Esophagus muscularis mucosa (tissue), 4 donors: ENCODE data around the gene ARHGAP6. TPM values are rescaled to one million over a fixed set of nuclear protein-coding genes. Genes with fewer than 3 reads are reported as not detected.

Experiments used
- DNase-seq: peaks from one replicate; pipeline ENCODE4 v3.0.0-alpha.2; 2017; ENCODE audit errors: extremely low spot score
- H3K27ac ChIP-seq, 4 donors: fragments of 200-600 bp; sonication (generic); replicated peaks in 1 of 4; 1 replicate in 3 of 4; 2 replicates in 1 of 4; pipeline ENCODE4 v1.5.1; 2016 to 2019; ENCODE audit warnings: mild to moderate bottlenecking in 1 of 4
- H3K27me3 ChIP-seq, 4 donors: fragments of 200-600 bp; sonication (generic); one replicate each; pipeline versions ENCODE4 v1.5.1 to v1.6.0; 2016 to 2019
- H3K36me3 ChIP-seq, 4 donors: fragments of 200-600 bp; sonication (generic); one replicate each; pipeline ENCODE4 v1.5.1; 2016 to 2019
- H3K4me1 ChIP-seq, 4 donors: fragments of 200-600 bp; sonication (generic); one replicate each; pipeline ENCODE4 v1.5.1; 2016 to 2019
- H3K4me3 ChIP-seq, 4 donors: fragments of 200-600 bp; sonication (generic); 1 replicate in 2 of 4; 2 replicates in 2 of 4; pipeline ENCODE4 v1.5.1; 2016 to 2019; ENCODE audit warnings: mild to moderate bottlenecking in 4 of 4, moderate library complexity in 1 of 4
- H3K9me3 ChIP-seq, 4 donors: fragments of 200-600 bp; sonication (generic); 1 replicate in 3 of 4; 2 replicates in 1 of 4; pipeline ENCODE4 v1.5.1; 2016 to 2019
- EP300 ChIP-seq: sonication (generic); formaldehyde crosslinking; IDR thresholded peaks from one replicate; pipeline ENCODE4 v1.6.1; 2017; ENCODE audit warnings: antibody characterized with exemption
- POLR2A ChIP-seq: fragments of 450-650 bp; IDR thresholded peaks from one replicate; pipeline ENCODE4 v1.6.1; 2017; ENCODE audit warnings: antibody characterized with exemption, moderate library complexity, mild to moderate bottlenecking, low read depth
- POLR2AphosphoS5 ChIP-seq, 2 donors: sonication (generic); formaldehyde crosslinking; IDR thresholded peaks; one replicate each; pipeline ENCODE4 v1.6.1; 2017; ENCODE audit warnings: antibody characterized with exemption in 2 of 2
- WGBS: methylation state at CpG from one replicate; pipeline ENCODE4 v1.1.5; 2018; 5-methylcytosine and 5-hydroxymethylcytosine counted together
- intact Hi-C: fragments of 100-400 bp; cut with DNase I; formaldehyde crosslinking; loops from one replicate; pipeline ENCODE4 v1.15.1; 2023
- total RNA-seq, 4 donors: library from RNA; depleted of rRNA; stranded (reverse); fragments of >200 nt; gene quantifications; one replicate each; pipeline versions ENCODE4 v1.1.0 to v1.2.1, GENCODE V29; 2016
- TF ChIP-seq, protein P1 (sequence below), 3 experiments: fragments of 200-600 bp in 2 of 3; fragments of 450-650 bp in 1 of 3; sonication (generic) in 2 of 3; IDR thresholded peaks; one replicate each; pipeline ENCODE4 v1.5.1; 2017 to 2019; ENCODE audit warnings: antibody characterized with exemption in 3 of 3, mild to moderate bottlenecking in 2 of 3, moderate library complexity in 1 of 3

The ARHGAP6 gene
- total RNA-seq, 4 donors from 2014 or later, result 25.2 to 44.8 (median 30.6) TPM

DNA sequence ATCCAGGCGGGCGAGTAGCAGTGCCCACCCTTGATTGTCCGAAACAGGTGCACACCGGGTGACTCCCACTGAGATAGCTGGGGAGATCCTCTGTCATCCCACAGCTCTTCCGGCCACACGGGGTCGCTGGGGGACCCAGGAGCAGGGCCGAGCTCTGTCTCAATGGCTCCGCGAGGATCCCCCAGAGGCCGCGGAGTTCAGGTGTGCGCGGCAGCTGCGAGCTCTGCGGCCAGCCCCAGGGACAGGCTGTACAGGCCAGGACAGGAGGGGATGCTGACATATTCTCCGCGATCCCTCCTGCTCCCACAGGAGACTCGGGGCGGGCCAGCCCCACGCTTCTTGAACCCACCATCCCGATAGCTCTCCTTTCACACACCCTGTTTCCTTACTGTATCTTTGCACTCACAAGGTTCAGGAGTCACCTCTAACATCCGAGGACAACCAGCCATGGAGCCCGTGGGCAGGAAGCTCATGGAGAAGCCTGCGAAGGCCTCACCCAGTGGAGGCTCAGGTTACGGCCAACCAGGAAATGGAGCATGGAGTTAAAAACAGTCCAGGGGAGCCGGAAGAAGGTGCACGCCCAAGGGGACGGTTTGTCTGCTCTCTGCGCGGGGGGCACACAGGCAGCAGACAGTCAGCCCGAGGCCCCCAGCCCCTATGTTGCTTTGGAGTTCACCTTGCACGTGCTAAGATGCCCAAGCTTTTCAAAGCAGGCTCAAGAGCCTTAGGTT lies 450.4 kb downstream of the ARHGAP6 start:
- 75% methylated on average over 33 of the region's 33 CpGs for WGBS
- intact Hi-C loops, result no loop called here
- TF ChIP-seq POLR2AphosphoS5 (IDR thresholded peaks at IDR 0.05), result no peak
- no peak for TF ChIP-seq POLR2A
- no peak for TF ChIP-seq EP300
- TF ChIP-seq, protein P1, sequence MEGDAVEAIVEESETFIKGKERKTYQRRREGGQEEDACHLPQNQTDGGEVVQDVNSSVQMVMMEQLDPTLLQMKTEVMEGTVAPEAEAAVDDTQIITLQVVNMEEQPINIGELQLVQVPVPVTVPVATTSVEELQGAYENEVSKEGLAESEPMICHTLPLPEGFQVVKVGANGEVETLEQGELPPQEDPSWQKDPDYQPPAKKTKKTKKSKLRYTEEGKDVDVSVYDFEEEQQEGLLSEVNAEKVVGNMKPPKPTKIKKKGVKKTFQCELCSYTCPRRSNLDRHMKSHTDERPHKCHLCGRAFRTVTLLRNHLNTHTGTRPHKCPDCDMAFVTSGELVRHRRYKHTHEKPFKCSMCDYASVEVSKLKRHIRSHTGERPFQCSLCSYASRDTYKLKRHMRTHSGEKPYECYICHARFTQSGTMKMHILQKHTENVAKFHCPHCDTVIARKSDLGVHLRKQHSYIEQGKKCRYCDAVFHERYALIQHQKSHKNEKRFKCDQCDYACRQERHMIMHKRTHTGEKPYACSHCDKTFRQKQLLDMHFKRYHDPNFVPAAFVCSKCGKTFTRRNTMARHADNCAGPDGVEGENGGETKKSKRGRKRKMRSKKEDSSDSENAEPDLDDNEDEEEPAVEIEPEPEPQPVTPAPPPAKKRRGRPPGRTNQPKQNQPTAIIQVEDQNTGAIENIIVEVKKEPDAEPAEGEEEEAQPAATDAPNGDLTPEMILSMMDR (IDR thresholded peaks at IDR 0.05), result no peak
- Histone ChIP-seq H3K27ac (no peak overlapping the region), H3K36me3 (no peaks in the 10 kb centered on the region), H3K4me1 (no peaks in the 10 kb centered on the region), H3K4me3 (no peak overlapping the region), H3K9me3 (peaks cover 0 to 4% (median 0%) of the 10 kb centered on the region in 4 donors), H3K27me3 (no peaks in the 10 kb centered on the region)
- DNase-seq, result no peak

DNA sequence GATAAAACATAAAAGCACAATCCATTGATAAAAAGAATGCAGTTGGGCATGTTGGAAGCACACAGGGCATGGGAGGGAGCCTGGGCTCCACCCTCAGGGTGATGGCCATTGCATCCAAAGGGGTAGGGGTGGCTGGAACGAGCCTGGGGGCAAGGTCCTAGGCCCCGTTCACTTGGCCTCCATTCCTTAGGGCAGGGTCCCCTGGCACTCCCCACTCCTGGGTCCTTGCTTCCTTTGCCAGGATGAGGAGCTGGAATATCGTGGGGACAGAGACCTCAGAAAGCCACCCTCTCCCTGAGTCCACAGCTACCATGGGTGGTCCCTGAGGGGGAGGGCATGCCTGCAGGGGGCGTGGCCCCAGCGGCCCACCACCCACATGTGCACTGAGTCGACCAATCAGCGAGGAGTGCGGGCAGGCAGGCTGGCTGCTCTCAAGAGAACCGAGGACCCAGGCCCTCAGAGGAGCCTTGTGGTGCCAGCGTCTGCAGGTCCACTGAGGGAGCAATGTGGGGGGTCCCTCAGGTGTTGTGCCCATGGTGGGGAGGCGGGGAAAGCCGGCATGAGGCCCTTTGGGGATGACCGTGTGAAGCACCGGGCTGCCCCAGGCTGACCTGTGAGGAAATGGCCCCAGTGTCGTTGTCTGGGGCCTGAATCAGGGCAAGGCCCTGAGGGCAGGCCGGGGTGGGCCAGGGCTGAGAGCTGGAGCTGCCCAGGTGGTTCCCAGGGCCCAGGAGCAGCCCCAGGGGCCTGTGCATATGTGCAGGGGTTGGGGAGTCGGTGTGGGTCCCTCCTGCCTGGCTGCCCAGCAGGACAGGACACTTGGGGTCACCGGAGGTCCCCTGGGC lies 451.2 kb downstream of the ARHGAP6 start:
- 85% methylated on average over 7 of the region's 18 CpGs for WGBS
- Histone ChIP-seq H3K9me3 (peaks cover 0 to 4% (median 0%) of the 10 kb centered on the region in 4 donors), H3K4me1 (no peaks in the 10 kb centered on the region), H3K36me3 (no peaks in the 10 kb centered on the region), H3K4me3 (no peak overlapping the region), H3K27me3 (no peaks in the 10 kb centered on the region), H3K27ac (no peak overlapping the region)
- intact Hi-C loops, result no loop called here
- TF ChIP-seq EP300, result no peak
- no peak for TF ChIP-seq POLR2AphosphoS5 (IDR thresholded peaks at IDR 0.05)
- TF ChIP-seq, protein P1 (IDR thresholded peaks at IDR 0.05), result no peak
- no peak for TF ChIP-seq POLR2A
- DNase-seq, result no peak

GRCh38 chrX:11212741-11213140 lies 453.0 kb downstream of the ARHGAP6 start:
- no peaks in the 10 kb centered on the region for H3K4me1 ChIP-seq
- H3K36me3 ChIP-seq, result no peaks in the 10 kb centered on the region
- TF ChIP-seq EP300 (no peak), POLR2AphosphoS5 (IDR thresholded peaks at IDR 0.05) (no peak), POLR2A (no peak)
- TF ChIP-seq, protein P1 (IDR thresholded peaks at IDR 0.05), result no peak
- H3K27me3 ChIP-seq, result no peaks in the 10 kb centered on the region
- no peak overlapping the region for H3K4me3 ChIP-seq
- H3K27ac ChIP-seq, result no peak overlapping the region
- no peak for DNase-seq
- 78% methylated on average over 11 of the region's 11 CpGs for WGBS
- peaks cover 0 to 2% (median 0%) of the 10 kb centered on the region in 4 donors for H3K9me3 ChIP-seq
- intact Hi-C loops, result no loop called here

GRCh38 chrX:11210415-11210801 lies 455.3 kb downstream of the ARHGAP6 start:
- Histone ChIP-seq H3K4me1 (no peaks in the 10 kb centered on the region), H3K27me3 (no peaks in the 10 kb centered on the region), H3K4me3 (no peak overlapping the region), H3K27ac (no peak overlapping the region), H3K9me3 (no peaks in the 10 kb centered on the region), H3K36me3 (no peaks in the 10 kb centered on the region)
- DNase-seq, result no peak
- TF ChIP-seq POLR2A (no peak), POLR2AphosphoS5 (IDR thresholded peaks at IDR 0.05) (no peak), EP300 (no peak)
- TF ChIP-seq, protein P1 (IDR thresholded peaks at IDR 0.05), result no peak
- intact Hi-C loops, result no loop called here
- WGBS, result 45% methylated on average over 4 of the region's 4 CpGs
